Skeletal muscle tissue (tissue), 4 donors: Measurements from ENCODE around the gene FOS. TPM values are rescaled to one million over a fixed set of nuclear protein-coding genes. Genes with fewer than 3 reads are reported as not detected.
"Not testable (repeated sequence)": the region's sequence is repeated elsewhere in the genome, so short reads cannot be mapped to it uniquely, and the experiment has no call there.

ENCODE experiments used
- H3K27ac ChIP-seq: one replicate; pipeline ENCODE4 v1.7.0; 2013; ENCODE audit warnings: mild to moderate bottlenecking, low read depth, low read length, inconsistent platforms
- H3K27me3 ChIP-seq, 3 donors: one replicate each; pipeline ENCODE4 v1.7.0; 2013; ENCODE audit warnings: low read length in 3 of 3; ENCODE audit not compliant: control insufficient read depth in 3 of 3, insufficient read depth in 3 of 3
- H3K36me3 ChIP-seq, 3 donors: one replicate each; pipeline ENCODE4 v1.7.0; 2013; ENCODE audit warnings: low read length in 3 of 3; ENCODE audit not compliant: control insufficient read depth in 3 of 3, insufficient read depth in 3 of 3
- H3K4me1 ChIP-seq, 3 donors: one replicate each; pipeline ENCODE4 v1.7.0; 2013; ENCODE audit warnings: low read length in 3 of 3, mild to moderate bottlenecking in 3 of 3; ENCODE audit not compliant: control insufficient read depth in 3 of 3, insufficient read depth in 3 of 3
- H3K4me3 ChIP-seq, 3 donors: one replicate each; pipeline ENCODE4 v1.7.0; 2013; ENCODE audit warnings: low read length in 3 of 3
- H3K9ac ChIP-seq, 3 donors: one replicate each; pipeline ENCODE4 v1.7.0; 2013; ENCODE audit warnings: low read length in 3 of 3, mild to moderate bottlenecking in 3 of 3, moderate library complexity in 2 of 3, low read depth in 1 of 3
- H3K9me3 ChIP-seq, 3 donors: one replicate each; pipeline ENCODE4 v1.7.0; 2013; ENCODE audit warnings: low read length in 3 of 3; ENCODE audit not compliant: control insufficient read depth in 3 of 3
- total RNA-seq: library from RNA; depleted of rRNA; stranded (reverse); fragments of >200 nt; gene quantifications from one replicate; pipeline ENCODE4 v1.2.3, GENCODE V29; 2014
- donor health status: Osteomylitis.

Gene FOS
- total RNA-seq, 1 donor from 2014 or later = 134 TPM

- not testable (repeated sequence) for H3K4me3 ChIP-seq, H3K27me3 ChIP-seq, H3K9me3 ChIP-seq, H3K9ac ChIP-seq
- Histone ChIP-seq H3K36me3 (peaks cover 18 to 25% (median 22%) of the 10 kb centered on the region in 3 donors), H3K4me1 (peaks cover 32 to 45% (median 44%) of the 10 kb centered on the region in 3 donors), H3K27ac (peak overlapping the region; percentile 59)
Observed at GRCh38 chr14:75282555-75283161, 4.0 kb downstream of the FOS start.

GRCh38 chr14:75283162-75283832 lies 4.7 kb downstream of the FOS start:
- H3K36me3 ChIP-seq = peaks cover 18 to 25% (median 22%) of the 10 kb centered on the region in 3 donors
- no peak overlapping the region for H3K4me3 ChIP-seq
- H3K27ac ChIP-seq = peak overlapping the region; percentile 59
- no peaks in the 10 kb centered on the region for H3K9me3 ChIP-seq
- H3K27me3 ChIP-seq = no peaks in the 10 kb centered on the region
- peaks cover 34 to 49% (median 47%) of the 10 kb centered on the region in 3 donors for H3K4me1 ChIP-seq
- H3K9ac ChIP-seq = no peak overlapping the region

GRCh38 chr14:75283833-75284563 lies 5.4 kb downstream of the FOS start:
- H3K9ac ChIP-seq = no peak overlapping the region
- H3K36me3 ChIP-seq = peaks cover 18 to 25% (median 22%) of the 10 kb centered on the region in 3 donors
- H3K4me3 ChIP-seq = no peak overlapping the region
- no peaks in the 10 kb centered on the region for H3K27me3 ChIP-seq
- H3K27ac ChIP-seq = peak overlapping the region; percentile 59
- H3K9me3 ChIP-seq = no peaks in the 10 kb centered on the region
- H3K4me1 ChIP-seq = peaks cover 35 to 51% (median 43%) of the 10 kb centered on the region in 3 donors

DNA sequence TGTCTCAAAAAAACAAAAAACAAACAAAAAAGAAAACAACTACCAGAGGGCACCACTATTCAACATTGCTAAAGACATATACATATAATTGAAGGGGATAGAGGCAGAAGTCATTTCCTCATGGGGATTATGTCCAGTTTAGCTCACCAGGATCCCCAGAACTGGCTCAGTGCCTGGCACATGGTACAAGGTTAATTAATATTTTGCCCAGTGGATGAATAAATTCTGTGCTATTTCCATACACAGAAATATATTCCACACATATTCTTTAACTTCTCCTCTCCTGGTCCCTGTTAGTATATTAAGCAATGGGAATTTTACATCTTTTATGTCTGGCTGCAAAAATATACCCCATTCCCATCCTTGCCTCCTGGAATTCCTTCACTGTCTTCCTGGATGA lies 6.7 kb downstream of the FOS start:
- no peak overlapping the region for H3K4me3 ChIP-seq
- peaks cover 9 to 15% (median 12%) of the 10 kb centered on the region in 3 donors for H3K36me3 ChIP-seq
- H3K4me1 ChIP-seq = peaks cover 28 to 38% (median 30%) of the 10 kb centered on the region in 3 donors
- no peak overlapping the region for H3K27ac ChIP-seq
- H3K9ac ChIP-seq = no peak overlapping the region
- H3K9me3 ChIP-seq = no peaks in the 10 kb centered on the region
- H3K27me3 ChIP-seq = no peaks in the 10 kb centered on the region

DNA sequence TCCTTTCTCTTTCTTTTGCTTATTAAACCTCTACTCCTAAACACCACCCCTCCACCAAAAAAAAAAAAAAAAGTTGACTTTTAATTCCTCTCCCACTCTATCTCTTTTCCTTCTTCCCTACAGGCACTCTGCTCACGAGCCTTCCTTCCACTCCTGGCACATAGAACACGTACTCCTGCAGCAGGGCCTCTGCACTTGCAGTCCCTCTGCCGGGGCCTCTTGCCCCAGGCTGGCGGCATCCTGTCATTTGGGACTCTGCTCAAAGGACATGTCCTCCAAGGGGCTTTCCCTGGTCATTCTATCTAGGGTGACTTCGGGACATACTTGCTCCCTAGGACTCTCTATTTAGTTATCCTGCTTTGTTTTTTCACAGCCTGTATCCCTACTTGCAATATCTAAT lies 7.7 kb downstream of the FOS start:
- peaks cover 0 to 5% (median 3%) of the 10 kb centered on the region in 3 donors for H3K36me3 ChIP-seq
- H3K9me3 ChIP-seq = no peaks in the 10 kb centered on the region
- no peak overlapping the region for H3K27ac ChIP-seq
- peaks cover 18 to 28% (median 20%) of the 10 kb centered on the region in 3 donors for H3K4me1 ChIP-seq
- no peaks in the 10 kb centered on the region for H3K27me3 ChIP-seq
- peak overlapping the region in 2 of 3 donors; percentile 5 to 24 for H3K9ac ChIP-seq
- H3K4me3 ChIP-seq = no peak overlapping the region

- Histone ChIP-seq H3K4me3 (no peak overlapping the region), H3K9ac (no peak overlapping the region), H3K36me3 (no peaks in the 10 kb centered on the region), H3K4me1 (peaks cover 21 to 39% (median 26%) of the 10 kb centered on the region in 3 donors), H3K27me3 (no peaks in the 10 kb centered on the region), H3K27ac (no peak overlapping the region), H3K9me3 (no peaks in the 10 kb centered on the region)
Observed at GRCh38 chr14:75289840-75290388, 11.3 kb downstream of the FOS start.

GRCh38 chr14:75290851-75291250 lies 12.2 kb downstream of the FOS start:
- Histone ChIP-seq H3K27ac (no peak overlapping the region), H3K4me1 (peaks cover 30 to 47% (median 35%) of the 10 kb centered on the region in 3 donors), H3K9ac (no peak overlapping the region), H3K4me3 (no peak overlapping the region), H3K9me3 (no peaks in the 10 kb centered on the region), H3K36me3 (no peaks in the 10 kb centered on the region), H3K27me3 (no peaks in the 10 kb centered on the region)

DNA sequence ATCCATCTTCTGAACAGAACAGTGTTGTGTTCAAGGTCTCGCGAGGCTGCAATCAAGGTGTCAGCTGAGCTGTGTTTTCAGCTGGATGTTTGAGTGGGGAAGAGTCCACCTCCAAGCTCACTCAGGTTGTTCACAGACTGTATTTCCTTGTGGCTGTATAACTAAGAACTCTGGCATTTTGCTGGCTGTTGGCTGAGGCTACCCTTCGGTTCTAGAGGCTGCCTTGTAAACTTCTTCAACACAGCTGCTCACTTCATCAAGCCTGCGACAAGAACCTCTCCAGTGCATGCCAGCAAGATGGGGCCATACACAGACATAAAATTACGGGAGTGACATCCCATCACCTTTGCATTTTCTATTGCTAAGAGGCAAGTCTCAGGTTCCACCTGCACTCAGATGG lies 12.7 kb downstream of the FOS start:
- no peak overlapping the region for H3K9ac ChIP-seq
- H3K36me3 ChIP-seq = no peaks in the 10 kb centered on the region
- H3K9me3 ChIP-seq = no peaks in the 10 kb centered on the region
- H3K27me3 ChIP-seq = no peaks in the 10 kb centered on the region
- peaks cover 34 to 48% (median 35%) of the 10 kb centered on the region in 3 donors for H3K4me1 ChIP-seq
- no peak overlapping the region for H3K27ac ChIP-seq
- H3K4me3 ChIP-seq = no peak overlapping the region

DNA sequence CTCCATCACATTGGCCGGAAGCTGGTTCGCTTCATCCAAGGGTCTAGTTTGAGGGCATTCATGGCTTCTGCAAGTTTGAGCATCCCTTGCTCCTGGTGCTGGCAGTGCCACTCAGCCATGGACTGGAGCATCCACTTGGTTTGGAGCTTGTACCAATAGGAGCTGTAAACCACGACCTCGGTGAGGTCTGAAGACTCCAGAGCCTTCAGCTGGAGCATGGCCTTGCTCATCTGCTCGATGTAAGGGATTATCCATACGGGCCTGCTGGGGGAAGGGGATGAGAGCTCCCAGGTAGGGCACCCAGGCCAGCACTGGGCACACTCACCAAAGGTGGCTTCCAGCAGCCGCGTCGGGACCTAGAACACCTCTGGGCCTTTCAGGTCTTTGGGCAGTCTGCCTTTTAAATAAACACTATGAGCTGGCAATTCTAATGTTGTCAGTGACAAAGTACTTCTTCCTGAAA lies 13.5 kb downstream of the FOS start:
- Histone ChIP-seq H3K36me3 (no peaks in the 10 kb centered on the region), H3K4me1 (peaks cover 28 to 43% (median 29%) of the 10 kb centered on the region in 3 donors)

More for the DNA sequence above, 13.5 kb downstream of the FOS start:
- Histone ChIP-seq H3K27ac (no peak overlapping the region), H3K9ac (no peak overlapping the region), H3K4me3 (no peak overlapping the region), H3K9me3 (no peaks in the 10 kb centered on the region), H3K27me3 (no peaks in the 10 kb centered on the region)
